ENCODE data around the gene CHRNA4.

GRCh38 chr20:63379296-63379695, 18.1 kb upstream of the CHRNA4 start:
- TF ChIP-seq, protein P1, sequence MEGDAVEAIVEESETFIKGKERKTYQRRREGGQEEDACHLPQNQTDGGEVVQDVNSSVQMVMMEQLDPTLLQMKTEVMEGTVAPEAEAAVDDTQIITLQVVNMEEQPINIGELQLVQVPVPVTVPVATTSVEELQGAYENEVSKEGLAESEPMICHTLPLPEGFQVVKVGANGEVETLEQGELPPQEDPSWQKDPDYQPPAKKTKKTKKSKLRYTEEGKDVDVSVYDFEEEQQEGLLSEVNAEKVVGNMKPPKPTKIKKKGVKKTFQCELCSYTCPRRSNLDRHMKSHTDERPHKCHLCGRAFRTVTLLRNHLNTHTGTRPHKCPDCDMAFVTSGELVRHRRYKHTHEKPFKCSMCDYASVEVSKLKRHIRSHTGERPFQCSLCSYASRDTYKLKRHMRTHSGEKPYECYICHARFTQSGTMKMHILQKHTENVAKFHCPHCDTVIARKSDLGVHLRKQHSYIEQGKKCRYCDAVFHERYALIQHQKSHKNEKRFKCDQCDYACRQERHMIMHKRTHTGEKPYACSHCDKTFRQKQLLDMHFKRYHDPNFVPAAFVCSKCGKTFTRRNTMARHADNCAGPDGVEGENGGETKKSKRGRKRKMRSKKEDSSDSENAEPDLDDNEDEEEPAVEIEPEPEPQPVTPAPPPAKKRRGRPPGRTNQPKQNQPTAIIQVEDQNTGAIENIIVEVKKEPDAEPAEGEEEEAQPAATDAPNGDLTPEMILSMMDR (IDR thresholded peaks at IDR 0.05) = no peak
- TF ChIP-seq POLR2A (IDR thresholded peaks at IDR 0.05) = no peak
